ENCODE results near the gene CHRM5.

CHRM5 gene

DNA sequence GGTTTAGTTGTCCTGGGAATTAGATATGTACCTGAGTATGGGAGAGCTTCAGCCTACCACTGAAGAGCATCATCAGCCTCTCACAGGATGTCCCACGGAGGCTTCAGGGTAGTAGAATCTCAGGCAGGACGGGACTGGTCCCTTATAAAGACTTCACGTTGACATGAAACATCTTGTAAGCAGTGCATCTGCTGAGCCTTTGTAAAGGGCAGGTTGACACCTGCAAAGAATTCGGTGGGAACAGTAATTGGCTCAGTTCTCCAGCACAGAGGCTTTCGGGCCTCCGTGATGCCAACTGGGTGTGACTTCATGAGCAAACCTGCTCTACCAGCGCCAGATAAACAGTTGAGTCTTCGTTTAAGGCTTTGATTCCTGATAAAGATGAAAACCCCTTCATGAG lies 97.6 kb downstream of the CHRM5 start:
- no peak overlapping the region for H3K4me3 ChIP-seq (ENCODE audit: low read length)
- no peak for DNase-seq (ENCODE audit: low read depth, low spot score)

DNA sequence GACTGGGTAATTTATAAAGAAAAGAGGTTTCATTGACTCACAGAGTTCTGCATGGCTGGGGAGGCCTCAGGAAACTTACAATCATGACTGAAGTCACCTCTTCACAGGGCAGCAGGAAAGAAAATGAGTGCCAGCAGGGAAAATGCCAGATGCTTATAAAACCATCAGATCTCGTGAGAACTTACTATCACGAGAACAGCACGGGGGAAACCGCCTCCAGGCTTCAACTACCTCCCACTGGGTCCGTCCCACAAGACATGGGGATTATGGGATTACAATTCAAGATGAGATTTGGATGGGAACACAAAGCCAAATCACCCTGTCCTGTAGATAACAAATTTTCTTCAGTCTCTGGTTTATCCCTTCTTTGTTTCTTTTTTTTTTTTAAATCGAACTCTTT lies 101.7 kb downstream of the CHRM5 start:
- no peak for DNase-seq (ENCODE audit: low read depth, low spot score)
- no peak overlapping the region for H3K4me3 ChIP-seq (ENCODE audit: low read length)

DNA sequence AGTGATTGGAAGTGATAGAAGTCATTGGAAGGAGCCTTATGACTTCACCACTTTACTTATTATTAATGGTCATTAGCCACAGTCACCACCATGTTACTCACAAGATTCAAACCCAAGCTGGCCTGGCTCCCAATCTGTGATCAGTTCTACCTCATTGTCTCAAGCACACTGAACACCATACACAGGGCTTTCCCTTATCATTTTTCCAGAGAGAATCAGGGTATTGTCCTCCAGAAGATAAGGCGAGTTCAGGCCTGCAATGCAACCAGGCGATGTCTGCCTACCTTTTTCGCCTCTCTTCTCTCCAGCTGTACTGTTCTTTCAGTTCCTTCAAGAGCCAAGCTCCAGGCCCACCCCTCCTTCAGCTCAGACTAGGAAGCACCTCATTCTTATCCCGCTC lies 108.5 kb downstream of the CHRM5 start:
- no peak for DNase-seq (ENCODE audit: low read depth, low spot score)
- H3K4me3 ChIP-seq (ENCODE audit: low read length), result no peak overlapping the region

DNA sequence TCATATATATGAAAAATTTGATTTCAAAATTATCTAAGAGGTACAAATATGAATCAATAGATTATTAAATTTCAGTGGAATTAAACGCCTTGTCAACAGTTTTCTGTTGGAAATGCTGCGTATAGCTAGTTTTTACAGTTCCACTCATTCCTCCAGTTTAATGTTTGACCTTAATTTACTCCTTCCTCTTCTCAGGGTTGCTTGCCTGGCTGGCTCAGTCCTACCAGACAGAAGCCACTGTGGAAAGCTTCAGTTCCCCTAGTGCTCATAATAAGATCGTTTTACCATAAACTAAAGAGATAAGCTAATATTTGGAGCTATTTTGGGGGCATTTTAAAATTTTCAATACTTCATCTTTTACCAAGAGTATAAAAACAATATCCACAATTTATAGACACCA lies 110.6 kb downstream of the CHRM5 start:
- H3K4me3 ChIP-seq (ENCODE audit: low read length), result no peak overlapping the region
- no peak for DNase-seq (ENCODE audit: low read depth, low spot score)

DNA sequence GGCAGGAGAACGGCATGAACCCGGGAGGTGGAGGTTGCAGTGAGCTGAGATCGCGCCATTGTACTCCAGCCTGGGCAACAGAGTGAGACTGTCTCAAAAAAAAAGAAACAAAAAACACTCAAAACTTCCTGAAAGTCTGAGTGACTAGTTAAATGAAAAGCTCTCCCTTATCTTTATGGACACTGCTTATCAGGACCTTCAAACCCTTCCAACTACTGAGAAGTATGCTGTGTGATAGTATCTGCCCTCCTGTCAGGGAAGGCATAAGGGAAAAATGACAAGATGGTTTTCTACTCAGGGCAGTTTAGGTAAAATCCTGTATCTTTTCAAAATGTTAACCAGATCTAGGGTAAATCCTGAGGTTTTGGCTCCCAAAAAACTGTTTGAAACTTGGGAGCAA lies 111.6 kb downstream of the CHRM5 start:
- DNase-seq (ENCODE audit: low read depth, low spot score), result no peak
- no peak overlapping the region for H3K4me3 ChIP-seq (ENCODE audit: low read length)

DNA sequence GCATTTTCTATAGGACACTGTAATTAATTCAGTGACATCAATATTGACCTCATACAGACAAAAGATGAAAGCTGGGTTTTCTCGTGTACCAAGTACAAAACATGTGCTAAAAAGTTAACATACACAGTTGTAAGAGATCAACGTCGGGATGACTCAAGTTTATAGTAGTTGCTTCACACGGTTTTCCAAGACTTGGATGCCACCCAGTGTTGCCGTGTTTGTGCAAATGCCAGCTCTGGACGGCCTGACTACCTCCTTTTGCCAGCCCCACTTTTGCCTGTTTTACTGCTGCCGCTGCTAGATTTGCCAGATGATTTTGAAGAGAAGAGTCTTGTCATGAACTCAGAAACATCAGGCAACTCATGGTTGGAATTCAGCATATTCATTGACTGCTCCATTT lies 115.8 kb downstream of the CHRM5 start:
- DNase-seq (ENCODE audit: low read depth, low spot score), result no peak

DNA sequence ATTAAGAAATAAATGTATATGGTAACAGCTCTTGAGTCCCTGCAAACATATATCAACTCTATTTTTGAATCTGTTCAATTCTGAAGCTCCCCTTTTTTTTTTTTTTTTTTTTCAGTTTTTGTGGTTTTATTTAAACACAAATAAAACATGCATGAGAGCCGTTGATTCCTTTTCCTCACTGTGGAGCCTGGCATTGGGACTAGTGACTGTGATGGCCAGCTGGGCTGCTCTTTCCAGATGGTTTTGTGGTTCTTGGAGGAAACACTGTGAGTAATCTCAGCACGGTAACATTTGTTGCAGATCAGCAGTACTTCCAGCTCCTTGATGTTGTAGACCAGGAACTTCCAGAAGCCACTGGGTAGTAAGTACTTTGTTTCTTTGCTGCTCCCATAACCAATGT lies 117.4 kb downstream of the CHRM5 start:
- DNase-seq (ENCODE audit: low read depth, low spot score), result no peak
- H3K4me3 ChIP-seq (ENCODE audit: low read length), result no peak overlapping the region

More for the DNA sequence above, 115.8 kb downstream of the CHRM5 start:
- no peak overlapping the region for H3K4me3 ChIP-seq (ENCODE audit: low read length)

DNA sequence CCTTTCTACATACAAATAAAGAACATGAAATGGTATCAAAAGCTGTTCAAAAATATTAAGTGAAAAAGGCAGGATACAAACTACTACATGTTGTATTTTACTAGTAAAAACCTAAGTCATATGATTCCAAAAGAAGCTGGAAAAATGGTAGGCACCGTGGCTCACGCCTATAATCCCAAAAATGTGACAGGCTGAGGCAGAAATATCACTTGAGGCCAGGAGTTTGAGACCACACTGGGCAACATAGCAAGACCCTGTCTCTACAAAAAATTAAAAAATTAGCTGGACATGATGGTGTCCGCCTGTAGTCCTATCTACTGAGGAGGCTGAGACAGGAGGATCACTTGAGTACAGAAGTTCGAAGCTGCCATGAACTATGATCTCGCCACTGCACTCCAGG lies 131.6 kb downstream of the CHRM5 start:
- no peak for DNase-seq (ENCODE audit: low read depth, low spot score)
- no peak overlapping the region for H3K4me3 ChIP-seq (ENCODE audit: low read length)

DNA sequence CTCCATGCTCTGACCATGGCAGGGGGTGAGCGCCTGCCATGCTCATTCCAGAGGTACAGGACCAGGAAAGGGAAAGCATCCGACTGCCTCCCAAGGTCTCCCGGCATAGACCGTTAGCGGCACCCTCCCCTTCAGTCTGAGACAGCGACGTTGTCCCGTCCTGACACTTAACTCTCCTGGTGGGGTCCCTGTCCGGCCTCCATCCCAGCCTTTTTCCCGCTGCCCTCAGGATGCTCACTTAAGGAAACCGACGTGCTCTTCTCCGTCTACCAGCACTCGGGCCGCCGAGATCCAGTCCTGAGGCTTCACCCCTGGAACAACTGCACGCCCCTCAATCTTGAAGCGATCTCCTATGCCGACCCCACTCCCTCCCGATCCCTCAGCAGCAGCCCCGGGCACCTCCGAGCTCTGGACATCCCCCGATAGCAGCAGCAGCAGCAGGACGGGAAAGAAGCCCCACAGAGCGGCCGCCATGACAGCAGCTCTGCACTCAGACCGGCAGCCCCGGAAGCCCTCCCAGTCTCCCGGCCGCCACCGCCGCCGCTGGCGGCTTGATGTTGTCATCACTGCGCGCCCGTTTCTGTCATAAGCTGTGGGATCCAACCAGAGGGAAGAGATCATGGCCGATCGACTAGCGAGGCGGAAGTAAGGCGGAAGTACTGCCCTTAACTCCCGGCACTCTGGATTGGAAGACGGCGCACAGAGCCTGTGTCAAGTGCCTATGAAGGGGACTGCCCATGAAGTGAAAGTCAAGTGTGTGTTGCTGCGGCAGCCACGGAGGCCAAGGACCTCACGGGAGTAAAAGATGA lies 133.3 kb downstream of the CHRM5 start, which contains the start of the genes EMC7 and PGBD4:
Gene EMC7 (minus strand): TSS at position 497 of the 809 bp plus-strand sequence. CDS start 23 bp downstream, at position 474.
Gene PGBD4 (plus strand): TSS at position 718 of the 809 bp plus-strand sequence. CDS start 449 bp downstream, outside the sequence.
- H3K4me3 ChIP-seq (ENCODE audit: low read length), result peak within 1 kb of the TSS; percentile 80
- DNase-seq (ENCODE audit: low read depth, low spot score), result peak; percentile 99

DNA sequence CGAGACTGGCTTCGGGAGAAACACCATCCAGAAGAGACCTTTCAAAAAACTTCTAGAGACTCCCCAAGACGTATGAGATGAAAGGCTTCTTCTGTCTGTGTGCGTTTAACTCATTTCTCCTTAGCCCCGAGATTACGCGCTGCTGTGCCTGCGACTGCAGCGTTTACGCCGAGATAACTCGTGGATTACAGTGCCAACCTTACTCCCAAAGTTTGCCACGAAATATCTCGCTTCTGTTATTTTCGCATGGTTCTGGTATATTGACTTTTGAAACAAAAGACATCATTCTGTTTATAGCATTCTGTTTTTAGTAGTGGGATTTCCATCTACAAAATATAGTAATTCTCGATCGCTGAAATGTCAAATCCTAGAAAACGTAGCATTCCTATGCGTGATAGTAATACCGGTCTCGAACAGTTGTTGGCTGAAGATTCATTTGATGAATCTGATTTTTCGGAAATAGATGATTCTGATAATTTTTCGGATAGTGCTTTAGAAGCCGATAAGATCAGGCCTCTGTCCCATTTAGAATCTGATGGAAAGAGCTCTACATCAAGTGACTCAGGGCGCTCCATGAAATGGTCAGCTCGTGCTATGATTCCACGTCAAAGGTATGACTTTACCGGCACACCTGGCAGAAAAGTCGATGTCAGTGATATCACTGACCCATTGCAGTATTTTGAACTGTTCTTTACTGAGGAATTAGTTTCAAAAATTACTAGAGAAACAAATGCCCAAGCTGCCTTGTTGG lies 134.1 kb downstream of the CHRM5 start:
- no peak for DNase-seq (ENCODE audit: low read depth, low spot score)

DNA sequence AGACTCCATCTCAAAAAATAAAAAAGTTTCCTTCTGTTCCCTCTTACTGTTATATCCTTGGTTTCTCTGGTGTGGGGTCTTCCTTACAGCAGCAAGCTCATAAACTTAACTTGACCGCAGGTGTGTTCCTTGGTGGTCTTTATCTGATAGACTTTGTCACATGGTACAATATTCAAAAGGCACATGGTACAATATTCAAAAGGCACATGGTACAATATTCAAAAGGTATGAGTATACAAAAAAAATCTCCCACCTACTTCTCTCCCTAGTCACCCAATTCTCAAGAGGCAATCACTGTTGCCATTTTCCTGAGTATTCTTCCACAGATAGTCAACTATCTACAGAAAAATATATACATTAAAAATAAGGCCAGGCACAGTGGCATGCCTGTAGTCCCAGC lies 138.1 kb downstream of the CHRM5 start:
- no peak for DNase-seq (ENCODE audit: low read depth, low spot score)

More for the DNA sequence above, 134.1 kb downstream of the CHRM5 start:
- H3K4me3 ChIP-seq (ENCODE audit: low read length), result peak overlapping the region; percentile 80

DNA sequence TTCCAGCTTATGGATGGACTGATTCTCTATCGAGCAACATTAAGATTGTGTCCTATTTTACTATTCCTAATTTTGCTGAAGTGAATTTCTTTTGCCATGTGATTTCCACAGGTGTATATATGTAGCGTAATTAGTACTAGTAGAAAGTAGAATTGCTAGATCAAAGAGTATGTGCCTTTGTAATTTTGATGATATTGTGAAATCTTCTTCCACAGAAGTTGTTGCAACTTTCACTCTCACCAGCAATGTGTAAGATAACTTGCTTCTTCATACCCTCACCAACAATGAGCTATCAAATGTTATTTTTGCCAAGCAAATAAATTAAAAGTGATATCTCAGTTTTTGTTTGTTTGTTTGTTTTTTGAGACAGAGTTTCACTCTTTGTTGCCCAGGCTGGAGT lies 139.0 kb downstream of the CHRM5 start:
- H3K4me3 ChIP-seq (ENCODE audit: low read length), result no peak overlapping the region
- DNase-seq (ENCODE audit: low read depth, low spot score), result no peak

More for the DNA sequence above, 138.1 kb downstream of the CHRM5 start:
- no peak overlapping the region for H3K4me3 ChIP-seq (ENCODE audit: low read length)

DNA sequence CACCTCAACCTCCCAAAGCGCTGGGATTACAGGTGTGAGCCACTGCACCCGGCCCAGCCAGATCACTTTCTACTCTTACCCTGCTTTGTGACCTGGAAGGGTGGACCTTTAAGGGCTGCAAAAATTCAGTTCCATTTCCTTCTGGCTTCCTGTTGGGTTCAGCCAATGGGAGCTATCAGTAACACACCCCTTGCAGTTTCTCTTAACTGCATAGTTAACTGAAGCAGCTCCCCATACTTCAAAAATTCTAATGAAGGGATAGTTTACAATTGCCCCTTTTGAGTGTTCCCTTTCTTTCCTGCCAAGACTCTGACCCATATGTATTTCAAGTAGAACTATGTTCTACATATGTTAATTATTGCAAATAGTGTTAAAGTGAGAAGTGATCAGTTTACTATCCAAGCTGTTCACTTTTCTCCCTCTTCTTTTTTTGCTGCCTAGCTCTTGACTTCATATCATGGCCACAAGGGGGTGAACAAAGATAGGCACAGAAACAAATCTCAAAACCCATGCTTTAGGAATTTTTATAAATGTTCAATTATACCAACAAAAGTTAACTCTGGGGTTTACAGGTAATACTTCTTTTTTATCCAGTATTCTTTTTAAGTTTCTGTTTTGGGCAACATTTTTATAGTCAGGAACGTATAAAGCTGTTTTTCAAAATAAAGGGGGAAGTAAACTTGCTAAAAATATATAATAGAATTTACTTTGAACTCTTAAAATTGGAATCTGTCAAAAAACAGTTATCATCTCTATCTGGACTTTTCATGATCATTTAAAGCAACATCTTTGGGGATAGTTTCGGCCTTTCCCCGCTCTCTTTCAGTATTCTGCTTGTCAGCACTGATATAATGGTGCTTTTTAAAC lies 141.7 kb downstream of the CHRM5 start:
- no peak overlapping the region for H3K4me3 ChIP-seq (ENCODE audit: low read length)
- DNase-seq (ENCODE audit: low read depth, low spot score), result peak; percentile 35

DNA sequence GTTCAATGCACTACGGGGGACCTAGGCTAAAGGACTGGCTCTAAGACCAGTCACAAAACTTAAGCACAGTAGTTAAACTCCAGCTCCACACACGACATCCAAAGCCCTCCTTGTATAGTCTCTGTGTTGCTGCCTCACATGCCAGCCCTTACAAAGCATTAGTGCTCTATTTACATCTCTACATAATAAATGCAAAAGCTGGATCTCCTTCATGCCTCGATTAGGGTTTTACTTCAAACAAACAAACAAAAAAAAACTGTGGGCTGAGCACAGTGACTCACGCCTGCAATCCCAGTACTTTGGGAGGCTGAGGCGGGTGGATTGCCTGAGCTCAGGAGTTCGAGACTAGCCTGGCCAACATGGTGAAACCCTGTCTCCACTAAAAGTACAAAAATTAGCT lies 143.2 kb downstream of the CHRM5 start:
- DNase-seq (ENCODE audit: low read depth, low spot score), result no peak
- H3K4me3 ChIP-seq (ENCODE audit: low read length), result no peak overlapping the region

DNA sequence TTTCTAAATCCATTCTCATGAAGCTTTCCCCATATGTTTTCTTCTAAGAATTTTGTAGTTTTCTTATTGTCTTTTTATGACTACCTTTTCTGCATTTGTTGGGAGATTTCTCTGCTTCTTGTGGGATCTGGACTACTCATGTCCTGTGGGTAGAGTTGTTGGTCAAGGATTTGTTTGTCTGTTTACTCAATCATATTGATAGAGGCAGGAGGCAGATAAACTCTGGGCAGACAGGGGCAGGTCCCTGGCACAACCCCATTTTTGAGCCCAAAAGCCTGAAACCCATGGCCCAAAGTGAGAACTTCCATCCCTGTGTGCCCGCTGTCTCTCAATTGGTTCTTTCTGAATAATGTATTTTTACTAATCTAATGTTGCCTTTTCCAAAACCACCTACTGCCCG lies 145.9 kb downstream of the CHRM5 start:
- no peak overlapping the region for H3K4me3 ChIP-seq (ENCODE audit: low read length)
- DNase-seq (ENCODE audit: low read depth, low spot score), result no peak

DNA sequence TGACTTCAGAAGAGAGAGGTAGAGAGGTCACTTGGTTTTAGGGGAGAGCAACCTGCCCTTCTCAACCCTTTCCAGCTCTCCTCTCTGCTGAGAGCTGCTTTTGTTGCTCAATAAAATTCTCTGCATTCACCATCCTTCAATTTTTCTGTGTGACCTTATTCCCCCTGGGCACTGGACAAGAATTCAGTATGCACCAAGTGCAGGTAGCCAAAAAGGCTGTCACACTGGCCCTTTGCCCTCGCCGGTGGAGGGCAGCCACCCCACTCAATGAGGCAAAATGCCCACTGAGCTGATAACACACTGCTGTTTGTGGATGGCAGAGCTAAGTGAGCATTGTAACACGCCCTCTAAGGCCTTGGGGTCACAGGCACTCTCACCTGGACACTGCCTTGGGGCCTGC lies 146.4 kb downstream of the CHRM5 start:
- no peak for DNase-seq (ENCODE audit: low read depth, low spot score)
- H3K4me3 ChIP-seq (ENCODE audit: low read length), result no peak overlapping the region

DNA sequence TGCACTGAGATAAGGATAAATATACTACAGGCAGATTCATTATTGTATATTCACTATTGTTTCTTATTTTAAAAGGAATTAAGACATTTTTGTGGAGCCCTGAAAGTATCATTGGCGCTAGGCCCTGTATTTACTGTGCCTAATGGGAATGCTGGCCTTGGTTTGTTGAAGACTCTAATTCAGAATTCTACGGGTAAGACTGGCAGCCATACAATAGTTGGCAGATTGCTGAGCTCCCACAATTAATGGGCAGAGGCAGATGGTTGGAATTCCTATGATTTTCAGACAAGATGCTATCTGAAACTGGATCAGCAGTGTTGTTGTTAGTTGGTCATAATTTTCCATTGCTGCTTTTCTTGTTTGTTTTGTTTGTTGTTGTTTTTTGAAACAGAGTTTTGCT lies 148.3 kb downstream of the CHRM5 start:
- no peak for DNase-seq (ENCODE audit: low read depth, low spot score)
- no peak overlapping the region for H3K4me3 ChIP-seq (ENCODE audit: low read length)
